ENCODE results near the gene CCDC178. TPM values are rescaled to one million over a fixed set of nuclear protein-coding genes. Genes with fewer than 3 reads are reported as not detected.

The CCDC178 gene
- total RNA-seq, 3 donors from 2014 or later: not detected

- H3K4me3 ChIP-seq: no peak overlapping the region
- no peak for TF ChIP-seq CTCF (IDR thresholded peaks at IDR 0.05)
- no peaks in the 10 kb centered on the region for H3K36me3 ChIP-seq (ENCODE audit: low read depth)
- ATAC-seq: no peak
- DNase-seq: no peak
- intact Hi-C loops (cut with DNase I, micrococcal nuclease): no loop called here
- no peaks in the 10 kb centered on the region for H3K9me3 ChIP-seq
- no peaks in the 10 kb centered on the region for H3K4me1 ChIP-seq (ENCODE audit: low read depth)
Observed at GRCh38 chr18:33101316-33101715, 339.2 kb downstream of the CCDC178 start.

- no peak for DNase-seq
- Histone ChIP-seq H3K9me3 (no peaks in the 10 kb centered on the region), H3K4me1 (ENCODE audit: low read depth) (no peaks in the 10 kb centered on the region), H3K4me3 (no peak overlapping the region), H3K36me3 (ENCODE audit: low read depth) (no peaks in the 10 kb centered on the region)
- no peak for TF ChIP-seq CTCF (IDR thresholded peaks at IDR 0.05)
- no peak for ATAC-seq
- intact Hi-C loops (cut with DNase I, micrococcal nuclease): no loop called here
Observed at GRCh38 chr18:33099626-33100025, 340.9 kb downstream of the CCDC178 start.

- Histone ChIP-seq H3K4me1 (ENCODE audit: low read depth) (no peaks in the 10 kb centered on the region), H3K4me3 (no peak overlapping the region), H3K36me3 (ENCODE audit: low read depth) (no peaks in the 10 kb centered on the region), H3K9me3 (no peaks in the 10 kb centered on the region)
- intact Hi-C loops (cut with DNase I, micrococcal nuclease): no loop called here
- no peak for TF ChIP-seq CTCF (IDR thresholded peaks at IDR 0.05)
- ATAC-seq (no peak), DNase-seq (no peak)
Observed at GRCh38 chr18:33097126-33097525, 343.4 kb downstream of the CCDC178 start.

GRCh38 chr18:33090461-33090860 lies 350.1 kb downstream of the CCDC178 start:
- H3K36me3 ChIP-seq (ENCODE audit: low read depth): no peaks in the 10 kb centered on the region
- DNase-seq (no peak), ATAC-seq (no peak)
- no peaks in the 10 kb centered on the region for H3K4me1 ChIP-seq (ENCODE audit: low read depth)
- intact Hi-C loops (cut with DNase I, micrococcal nuclease): no loop called here
- no peak for TF ChIP-seq CTCF (IDR thresholded peaks at IDR 0.05)
- no peak overlapping the region for H3K4me3 ChIP-seq
- H3K9me3 ChIP-seq: no peaks in the 10 kb centered on the region

- intact Hi-C loops (cut with DNase I, micrococcal nuclease): no loop called here
- no peak for TF ChIP-seq CTCF (IDR thresholded peaks at IDR 0.05)
- no peak overlapping the region for H3K4me3 ChIP-seq
Observed at GRCh38 chr18:33076601-33077000, 363.9 kb downstream of the CCDC178 start.

GRCh38 chr18:33074125-33074524 lies 366.4 kb downstream of the CCDC178 start:
- Histone ChIP-seq H3K9me3 (no peaks in the 10 kb centered on the region), H3K4me3 (no peak overlapping the region), H3K4me1 (ENCODE audit: low read depth) (no peaks in the 10 kb centered on the region), H3K36me3 (ENCODE audit: low read depth) (no peaks in the 10 kb centered on the region)
- ATAC-seq (no peak), DNase-seq (no peak)
- intact Hi-C loops (cut with DNase I, micrococcal nuclease): no loop called here
- TF ChIP-seq CTCF (IDR thresholded peaks at IDR 0.05): no peak

More at GRCh38 chr18:33076601-33077000, 363.9 kb downstream of the CCDC178 start:
- H3K4me1 ChIP-seq (ENCODE audit: low read depth): no peaks in the 10 kb centered on the region
- H3K9me3 ChIP-seq: no peaks in the 10 kb centered on the region
- H3K36me3 ChIP-seq (ENCODE audit: low read depth): no peaks in the 10 kb centered on the region
- DNase-seq (no peak), ATAC-seq (no peak)
